K562 (cell line): ENCODE data around the gene RSRC1. TPM values are rescaled to one million over a fixed set of nuclear protein-coding genes. Genes with fewer than 3 reads are reported as not detected.
A peak's percentile ranks its signal among the peaks of the same experiment; 100 is the strongest.

Source experiments
- CHD1 ChIP-seq: fragments of 200-600 bp; sonication (generic); IDR thresholded peaks from one replicate; pipeline ENCODE4 v1.6.1; 2012; ENCODE audit warnings: mild to moderate bottlenecking, moderate library complexity, low read length, inconsistent platforms
- CSDE1 ChIP-seq, 2 experiments: fragments of 450-650 bp; IDR thresholded peaks; 2 replicates each; pipeline ENCODE4 v1.6.1; 2016; ENCODE audit warnings: mild to moderate bottlenecking in 1 of 2
- E2F6 ChIP-seq, 2 experiments: IDR thresholded peaks; 2 replicates each; pipeline ENCODE4 v1.6.1; 2011; ENCODE audit warnings: borderline replicate concordance in 1 of 2, control low read depth in 1 of 2, low read depth in 1 of 2, low read length in 1 of 2, mild to moderate bottlenecking in 1 of 2, mixed read lengths in 1 of 2, moderate library complexity in 1 of 2; ENCODE audit not compliant: insufficient read depth in 1 of 2, insufficient read length in 1 of 2, poor library complexity in 1 of 2, severe bottlenecking in 1 of 2; ENCODE audit errors: extremely low read depth in 1 of 2
- HDAC1 ChIP-seq, 2 experiments: fragments of 450-650 bp; IDR thresholded peaks; 2 replicates each; pipeline ENCODE4 v1.6.1; 2016 to 2017; ENCODE audit warnings: inconsistent platforms in 1 of 2, mild to moderate bottlenecking in 1 of 2, moderate library complexity in 1 of 2
- HDAC3 ChIP-seq: fragments of 450-650 bp; IDR thresholded peaks from 2 replicates; pipeline ENCODE4 v1.6.1; 2018; ENCODE audit warnings: borderline replicate concordance, mild to moderate bottlenecking, moderate library complexity; ENCODE audit not compliant: partially characterized antibody
- HLTF ChIP-seq: fragments of 450-650 bp; IDR thresholded peaks from 2 replicates; pipeline ENCODE4 v1.6.1; 2016
- IRF9 ChIP-seq: fragments of 450-650 bp; IDR thresholded peaks from 2 replicates; pipeline ENCODE4 v1.6.1; 2016; ENCODE audit warnings: missing biosample characterization, missing genetic modification characterization
- KHSRP ChIP-seq: fragments of 450-650 bp; IDR thresholded peaks from 2 replicates; pipeline ENCODE4 v1.6.1; 2017
- MAX ChIP-seq: sonication (generic); formaldehyde crosslinking; IDR thresholded peaks from 2 replicates; pipeline ENCODE4 v1.9.0; 2022; ENCODE audit warnings: mild to moderate bottlenecking, missing genetic modification reagents
- MAZ ChIP-seq, 2 experiments: fragments of 450-650 bp in 1 of 2; sonication (generic) in 1 of 2; formaldehyde crosslinking; IDR thresholded peaks in 1 of 2; conservative IDR thresholded peaks in 1 of 2; 2 replicates each; pipeline versions ENCODE4 v1.4.0 to v1.5.0; 2020; ENCODE audit warnings: mild to moderate bottlenecking in 1 of 2, missing genetic modification reagents in 1 of 2
- MCM2 ChIP-seq: fragments of 450-650 bp; IDR thresholded peaks from 2 replicates; pipeline ENCODE4 v1.6.1; 2017; ENCODE audit warnings: low read depth, mild to moderate bottlenecking
- POLR2AphosphoS5 ChIP-seq: IDR thresholded peaks from 2 replicates; pipeline ENCODE4 v1.6.1; 2011; ENCODE audit warnings: mild to moderate bottlenecking, low read depth, low read length, moderate library complexity; ENCODE audit not compliant: control insufficient read depth, insufficient read depth
- RFX5 ChIP-seq: IDR thresholded peaks from 2 replicates; pipeline ENCODE4 v1.6.1; 2011; ENCODE audit warnings: low read depth, mild to moderate bottlenecking, improper control_type of control experiment, low read length
- RNF2 ChIP-seq: sonication (generic); IDR thresholded peaks from 2 replicates; pipeline ENCODE4 v1.6.1; 2016
- SMARCC2 ChIP-seq: fragments of 450-650 bp; IDR thresholded peaks from 2 replicates; pipeline ENCODE4 v1.6.1; 2017; ENCODE audit warnings: antibody characterized with exemption, moderate library complexity, mild to moderate bottlenecking, low read depth
- SRF ChIP-seq, 2 experiments: fragments of 250-450, 450-650 bp in 1 of 2; sonication (Bioruptor Pico) in 1 of 2; sonication (generic) in 1 of 2; formaldehyde crosslinking; IDR thresholded peaks; 2 replicates each; pipeline versions ENCODE4 v1.5.0 to v1.5.1; 2020 to 2022; ENCODE audit warnings: mild to moderate bottlenecking in 1 of 2, missing genetic modification reagents in 1 of 2
- TCF3 ChIP-seq: sonication (generic); formaldehyde crosslinking; IDR thresholded peaks from 2 replicates; pipeline ENCODE4 v1.4.0; 2020; ENCODE audit warnings: mild to moderate bottlenecking, missing genetic modification reagents
- ZBTB12 ChIP-seq: fragments of 250-450 bp; sonication (Bioruptor Pico); IDR thresholded peaks from 2 replicates; pipeline ENCODE4 v1.4.0; 2020
- ZNF41 ChIP-seq: fragments of 250-450 bp; sonication (Bioruptor Pico); conservative IDR thresholded peaks from 2 replicates; pipeline ENCODE4 v1.4.0; 2020; ENCODE audit warnings: mild to moderate bottlenecking
- ZNF518B ChIP-seq: fragments of 250-450 bp; sonication (Bioruptor Pico); IDR thresholded peaks from 2 replicates; pipeline ENCODE4 v1.5.0; 2021; ENCODE audit warnings: mild to moderate bottlenecking, moderate library complexity
- polyA plus RNA-seq, 8 experiments: library from polyadenylated mRNA; depleted of rRNA in 4 of 8; stranded (reverse) in 5 of 8; unstranded in 3 of 8; fragments of >200 nt; fragmentation: Nextera tagmentation in 2 of 8; fragmentation: Illumina TruSeq in 1 of 8; extraction: Ambion mirVana in 2 of 8; extraction: Trizol in 1 of 8; gene quantifications; 2 replicates each; pipeline versions ENCODE4 v1.2.1 to v1.2.3, GENCODE V29; 2011 to 2014; ENCODE audit warnings: inconsistent platforms in 1 of 8, missing spikeins in 1 of 8
- total RNA-seq, 7 experiments: library from RNA; depleted of rRNA in 6 of 7; stranded (reverse); fragments of >200 nt in 6 of 7; fragmentation: Illumina TruSeq in 2 of 7; extraction: Trizol in 2 of 7; gene quantifications; 2 replicates each; pipeline versions ENCODE4 v1.2.1 to v1.2.3, GENCODE V29; 2011 to 2021; ENCODE audit warnings: low replicate concordance in 1 of 7

The RSRC1 gene
- total and polyA plus RNA-seq, 9 of the 15 experiments (the other 6 are each of a cell fraction or from before 2014, with no cell fraction given), result 19.3 to 128 (median 75.5) TPM

- peak; percentile 98 to 99 for TF ChIP-seq E2F6 (IDR thresholded peaks at IDR 0.05; ENCODE audit: borderline replicate concordance in 1 of 2, extremely low read depth in 1 of 2, insufficient read depth in 1 of 2, insufficient read length in 1 of 2, low read depth in 1 of 2, low read length in 1 of 2, poor library complexity in 1 of 2, severe bottlenecking in 1 of 2)
- peak; percentile 79; the same call in 1 of the 2 replicates for TF ChIP-seq HLTF
- no peak for TF ChIP-seq ZNF518B (CRISPR knock-in tag)
- TF ChIP-seq POLR2AphosphoS5, result peak; percentile 52; the same call in 1 of the 2 replicates
- peak in 1 of 2 experiments; percentile 47; a peak in 1 of 4 replicates for TF ChIP-seq SRF (CRISPR knock-in tag; IDR thresholded peaks at IDR 0.05)
- TF ChIP-seq IRF9 (tag), result no peak
- peak; percentile 89 for TF ChIP-seq KHSRP
- no peak for TF ChIP-seq ZNF41 (CRISPR knock-in tag)
- peak; percentile 30; the same call in 1 of the 2 replicates for TF ChIP-seq TCF3 (CRISPR knock-in tag)
- TF ChIP-seq CHD1, result no peak
- TF ChIP-seq MAZ (CRISPR knock-in tag; conservative IDR thresholded peaks at IDR 0.05 in 1 of 2, IDR thresholded peaks at IDR 0.05 in 1 of 2), result peak; percentile 62 to 73; a peak in 3 of 4 replicates
- no peak for TF ChIP-seq MCM2
- TF ChIP-seq MAX (CRISPR knock-in tag), result peak; percentile 96
- TF ChIP-seq HDAC3, result no peak
- no peak for TF ChIP-seq SMARCC2
- peak; percentile 91 for TF ChIP-seq RNF2
- TF ChIP-seq ZBTB12, result peak; percentile 89
- peak in 1 of 2 experiments; percentile 91; a peak in 2 of 4 replicates for TF ChIP-seq CSDE1 (IDR thresholded peaks at IDR 0.05)
- peak; percentile 74; the same call in 1 of the 2 replicates for TF ChIP-seq RFX5
- peak in 1 of 2 experiments; percentile 47; a peak in 1 of 4 replicates for TF ChIP-seq HDAC1 (IDR thresholded peaks at IDR 0.05)
These were observed 461.3 kb downstream of the RSRC1 start, which contains the start of gene MLF1 (continued) for GRCh38 chr3:158570999-158571702.
